Ishikawa (cell line): ENCODE data around the gene TCEA3.

ENCODE experiments used
- FOXM1 ChIP-seq: IDR thresholded peaks from 2 replicates; pipeline ENCODE4 v1.6.1; 2012; ENCODE audit warnings: low read depth, borderline replicate concordance
- REST ChIP-seq: IDR thresholded peaks from 2 replicates; pipeline ENCODE4 v1.6.1; 2012; ENCODE audit warnings: low read depth, mild to moderate bottlenecking

- no peak for TF ChIP-seq REST
- no peak for TF ChIP-seq FOXM1
These were observed 82.4 kb downstream of the TCEA3 start for GRCh38 chr1:23341931-23342692.
